Upper lobe of left lung (tissue), 4 donors: ENCODE data around the gene PEF1.

Experiments
- EP300 ChIP-seq, 4 donors: sonication (generic); formaldehyde crosslinking; IDR thresholded peaks; one replicate each; pipeline ENCODE4 v1.5.1; 2017; ENCODE audit warnings: antibody characterized with exemption in 4 of 4, control low read depth in 2 of 4
- POLR2A ChIP-seq, 4 donors: fragments of 450-650 bp; IDR thresholded peaks; one replicate each; pipeline ENCODE4 v1.5.1; 2016 to 2017; ENCODE audit warnings: antibody characterized with exemption in 4 of 4, mild to moderate bottlenecking in 2 of 4
- POLR2AphosphoS5 ChIP-seq, 2 donors: sonication (generic); formaldehyde crosslinking; IDR thresholded peaks; one replicate each; pipeline ENCODE4 v1.5.1; 2017; ENCODE audit warnings: antibody characterized with exemption in 2 of 2
- TF ChIP-seq, protein P1 (sequence below), 6 experiments: fragments of 450-650 bp in 4 of 6; fragments of 200-600 bp in 2 of 6; sonication (generic) in 2 of 6; IDR thresholded peaks; one replicate each; pipeline ENCODE4 v1.5.1; 2016 to 2019; ENCODE audit warnings: antibody characterized with exemption in 6 of 6

- no peak for TF ChIP-seq POLR2A (IDR thresholded peaks at IDR 0.05)
- TF ChIP-seq, protein P1, sequence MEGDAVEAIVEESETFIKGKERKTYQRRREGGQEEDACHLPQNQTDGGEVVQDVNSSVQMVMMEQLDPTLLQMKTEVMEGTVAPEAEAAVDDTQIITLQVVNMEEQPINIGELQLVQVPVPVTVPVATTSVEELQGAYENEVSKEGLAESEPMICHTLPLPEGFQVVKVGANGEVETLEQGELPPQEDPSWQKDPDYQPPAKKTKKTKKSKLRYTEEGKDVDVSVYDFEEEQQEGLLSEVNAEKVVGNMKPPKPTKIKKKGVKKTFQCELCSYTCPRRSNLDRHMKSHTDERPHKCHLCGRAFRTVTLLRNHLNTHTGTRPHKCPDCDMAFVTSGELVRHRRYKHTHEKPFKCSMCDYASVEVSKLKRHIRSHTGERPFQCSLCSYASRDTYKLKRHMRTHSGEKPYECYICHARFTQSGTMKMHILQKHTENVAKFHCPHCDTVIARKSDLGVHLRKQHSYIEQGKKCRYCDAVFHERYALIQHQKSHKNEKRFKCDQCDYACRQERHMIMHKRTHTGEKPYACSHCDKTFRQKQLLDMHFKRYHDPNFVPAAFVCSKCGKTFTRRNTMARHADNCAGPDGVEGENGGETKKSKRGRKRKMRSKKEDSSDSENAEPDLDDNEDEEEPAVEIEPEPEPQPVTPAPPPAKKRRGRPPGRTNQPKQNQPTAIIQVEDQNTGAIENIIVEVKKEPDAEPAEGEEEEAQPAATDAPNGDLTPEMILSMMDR (IDR thresholded peaks at IDR 0.05), result no peak
- no peak for TF ChIP-seq EP300 (IDR thresholded peaks at IDR 0.05)
- TF ChIP-seq POLR2AphosphoS5 (IDR thresholded peaks at IDR 0.05), result no peak
These were observed 31.1 kb upstream of the PEF1 start for GRCh38 chr1:31675756-31676155.
